ENCODE results near the gene KCTD15.

Gene KCTD15

DNA sequence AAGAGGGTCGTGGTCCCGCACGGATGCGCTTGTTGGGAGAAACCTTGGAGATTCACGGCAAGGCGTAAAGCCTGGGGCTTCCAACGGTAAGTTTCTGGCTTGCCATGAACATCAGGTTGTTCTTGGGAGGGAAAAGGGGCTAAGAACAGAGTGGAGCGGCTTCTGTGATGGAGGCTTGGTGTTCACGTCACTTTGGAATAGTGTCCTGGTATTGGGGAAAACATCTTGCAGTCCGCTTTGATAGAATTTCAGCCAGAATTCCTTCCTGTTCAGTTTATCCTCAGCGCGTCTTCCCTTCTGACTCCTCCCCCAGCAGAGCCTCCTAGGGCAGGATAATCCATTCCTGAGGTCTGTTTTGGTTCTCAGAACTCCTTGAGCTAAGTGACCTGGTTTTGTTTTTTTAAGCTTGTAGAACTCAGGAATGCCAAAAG lies 2.0 kb downstream of the KCTD15 start:
- DNase-seq = no peak

DNA sequence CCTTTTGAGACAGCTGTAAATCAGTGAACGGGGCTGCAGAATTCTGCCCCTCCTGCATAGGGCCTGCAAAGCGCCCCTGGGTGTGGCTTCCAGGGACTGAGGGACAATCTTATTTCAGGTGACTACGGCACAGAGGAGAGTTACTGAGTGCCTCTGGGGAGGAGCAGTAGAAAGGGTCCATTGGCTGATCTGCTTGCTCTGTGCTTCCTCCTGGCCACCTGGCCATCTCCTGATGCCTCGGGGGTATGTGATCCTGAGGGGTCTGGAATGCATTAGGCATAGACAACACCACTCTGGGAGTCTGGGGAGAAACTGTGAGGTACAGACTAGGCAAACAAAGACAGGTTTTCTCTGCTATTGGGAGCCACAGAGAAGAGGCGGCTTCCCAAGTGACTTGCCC lies 2.8 kb downstream of the KCTD15 start:
- no peak for DNase-seq

DNA sequence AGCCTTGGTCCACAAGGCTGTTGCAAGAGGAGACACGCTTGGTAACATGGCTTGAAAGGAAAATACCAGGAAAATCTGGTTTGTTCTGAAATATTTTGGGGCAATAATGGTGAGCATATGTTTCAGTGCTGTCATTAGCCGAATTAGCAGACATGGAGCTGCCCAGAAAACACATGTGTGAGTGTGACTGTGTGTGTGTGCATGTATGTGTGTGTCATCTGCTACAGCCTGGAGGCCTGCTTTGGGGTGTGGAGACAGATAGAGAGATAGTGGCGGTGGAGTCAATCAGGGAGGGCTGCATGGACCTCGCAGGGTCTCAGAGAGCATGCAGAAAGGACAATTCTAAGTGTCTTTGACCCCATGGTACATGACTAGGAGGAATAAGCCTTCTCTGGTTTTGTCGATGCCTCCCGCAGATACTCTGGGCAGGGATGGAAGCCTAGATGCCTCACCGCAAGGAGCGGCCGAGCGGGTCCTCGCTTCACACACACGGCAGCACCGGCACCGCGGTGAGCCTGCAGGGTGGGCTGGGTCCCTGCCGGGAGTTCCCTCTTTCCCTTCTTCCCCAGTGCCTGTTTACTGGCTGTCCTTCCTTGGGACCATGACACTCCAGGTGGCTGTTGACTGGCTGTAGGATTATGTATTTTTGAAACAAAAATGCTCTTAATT lies 3.5 kb downstream of the KCTD15 start:
- DNase-seq = no peak

DNA sequence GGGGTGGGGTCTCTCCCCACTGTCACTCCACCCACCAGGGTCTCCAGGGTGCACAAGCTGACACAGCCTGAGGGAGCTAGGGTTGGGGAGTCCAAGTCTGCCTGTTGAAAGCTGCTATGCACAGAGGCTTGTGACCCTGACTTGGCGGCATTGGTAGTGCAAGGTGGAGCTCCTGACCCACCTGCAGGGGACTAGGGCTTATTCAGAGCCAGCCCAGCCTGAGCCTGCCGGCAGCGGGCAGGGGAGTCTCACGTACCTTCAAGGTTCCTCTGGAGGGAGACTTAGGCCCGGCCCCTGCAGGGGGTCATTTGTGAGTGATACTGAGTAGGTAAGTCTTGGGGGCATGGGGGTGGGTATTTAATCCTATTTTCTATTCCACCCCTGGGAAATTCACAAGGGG lies 4.7 kb downstream of the KCTD15 start:
- DNase-seq = no peak

DNA sequence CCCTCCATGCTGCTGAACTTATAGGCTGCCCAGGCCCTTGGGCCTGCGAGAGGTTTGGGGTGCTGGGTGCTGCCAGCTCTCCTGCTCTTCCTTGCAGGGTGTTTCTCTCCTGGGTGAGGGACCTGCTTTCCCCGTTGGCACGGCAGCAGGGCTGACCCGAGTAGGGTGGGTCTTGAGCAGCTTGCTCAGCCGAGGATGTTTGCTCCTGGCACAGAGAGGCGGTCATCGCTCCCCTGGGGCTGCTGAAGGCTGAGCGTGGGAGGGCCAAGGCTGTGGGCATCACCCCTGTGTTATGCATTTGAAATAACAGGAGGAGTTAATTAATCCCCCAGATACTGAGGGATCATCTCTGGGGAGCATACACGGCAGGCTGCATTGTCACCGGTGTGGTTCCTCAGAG lies 5.3 kb downstream of the KCTD15 start:
- no peak for DNase-seq

DNA sequence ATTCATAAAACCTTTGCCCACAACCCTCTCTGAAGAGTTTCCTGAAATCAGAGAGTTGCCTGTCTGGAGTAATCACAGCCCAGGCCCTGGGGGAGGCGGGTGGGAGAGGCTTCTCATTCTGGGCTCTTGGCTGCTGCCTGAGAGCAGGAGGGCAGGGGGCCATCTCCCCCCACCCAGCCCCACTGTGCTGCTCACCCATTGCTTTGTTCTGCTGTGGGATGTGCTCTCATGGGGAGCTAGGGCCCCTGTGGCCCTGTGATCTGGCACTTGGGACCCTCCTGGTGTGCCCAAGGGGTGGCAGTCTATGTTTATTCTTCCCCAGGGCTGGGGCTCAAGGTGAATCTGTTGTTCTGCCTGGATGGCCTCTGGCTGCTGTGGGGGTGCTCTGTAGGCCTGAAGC lies 6.1 kb downstream of the KCTD15 start:
- DNase-seq = no peak

DNA sequence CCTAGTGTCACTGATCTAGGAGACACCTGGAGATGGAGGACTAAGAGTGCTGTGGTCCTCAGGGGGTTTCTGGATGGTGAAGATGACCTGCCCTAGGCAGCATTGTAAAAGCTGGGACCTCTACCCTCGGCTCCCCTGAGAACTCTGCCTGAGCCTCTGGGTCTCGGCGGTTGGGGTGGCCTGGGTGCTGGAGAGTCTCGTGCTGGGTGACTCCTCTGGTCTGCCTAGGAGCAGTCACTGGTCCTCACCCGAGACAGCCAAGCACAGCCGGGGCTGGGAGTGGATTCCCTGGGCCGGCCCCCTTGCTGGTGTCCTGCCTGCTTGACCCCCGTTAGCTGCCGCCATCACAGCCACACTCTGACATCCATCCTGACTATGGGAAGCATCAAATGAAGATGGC lies 6.7 kb downstream of the KCTD15 start:
- DNase-seq = no peak

DNA sequence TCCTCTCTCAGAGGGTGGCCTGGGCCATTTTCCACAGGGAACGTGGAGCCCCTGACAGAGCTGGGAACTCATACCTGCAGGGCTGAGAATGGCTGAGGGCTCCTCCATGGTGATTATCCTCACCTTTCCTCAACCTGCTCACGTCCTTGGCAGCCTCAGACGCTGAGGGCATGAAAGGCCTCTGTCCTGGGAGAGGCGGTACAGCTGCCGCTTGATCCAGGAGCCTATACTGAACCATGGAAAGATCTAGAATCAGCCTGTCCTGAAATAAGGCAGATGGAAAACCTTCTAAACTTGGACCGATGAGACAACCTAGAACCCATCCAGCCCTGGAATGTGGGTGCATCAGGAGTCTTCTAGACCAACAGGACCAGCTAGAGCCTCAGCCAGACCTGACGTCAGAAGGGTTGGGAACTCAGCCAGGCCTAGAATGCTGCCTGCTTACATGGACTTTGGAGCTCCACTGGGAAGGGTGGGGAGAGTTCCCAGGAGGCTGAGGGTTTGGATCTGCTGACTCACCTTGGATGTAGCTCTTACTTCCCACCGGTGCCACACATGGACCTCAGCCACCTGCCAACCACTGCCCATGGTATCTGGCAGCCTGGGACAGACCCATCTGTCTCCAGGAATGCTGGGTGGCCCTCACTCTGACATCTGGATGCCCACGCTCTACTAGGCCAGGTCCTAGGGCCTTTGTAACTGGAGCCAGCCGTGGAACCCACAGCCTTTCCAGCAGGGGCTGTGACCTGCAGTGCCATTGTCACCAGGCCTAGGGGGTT lies 7.5 kb downstream of the KCTD15 start:
- DNase-seq = no peak

DNA sequence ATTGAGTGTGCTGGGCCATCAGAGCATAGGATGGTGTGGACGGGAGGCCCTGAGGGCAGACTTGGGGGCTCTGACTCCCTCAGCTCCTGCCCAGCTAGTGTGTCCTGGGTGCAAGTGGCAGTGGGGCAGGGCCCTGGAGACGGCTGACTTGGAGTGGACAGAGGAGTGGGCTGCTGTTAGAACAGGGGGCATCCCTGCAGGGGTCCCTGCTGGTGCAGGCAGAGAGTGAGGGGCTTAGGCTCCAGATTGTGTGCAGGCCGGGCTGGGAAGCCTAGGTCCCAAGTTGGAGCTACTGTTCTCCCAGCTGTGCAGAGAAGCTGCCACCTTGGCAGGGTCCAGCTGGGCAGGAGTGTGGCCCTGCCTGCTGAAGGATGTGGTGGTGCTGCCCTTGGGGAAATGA lies 8.6 kb downstream of the KCTD15 start:
- no peak for DNase-seq

DNA sequence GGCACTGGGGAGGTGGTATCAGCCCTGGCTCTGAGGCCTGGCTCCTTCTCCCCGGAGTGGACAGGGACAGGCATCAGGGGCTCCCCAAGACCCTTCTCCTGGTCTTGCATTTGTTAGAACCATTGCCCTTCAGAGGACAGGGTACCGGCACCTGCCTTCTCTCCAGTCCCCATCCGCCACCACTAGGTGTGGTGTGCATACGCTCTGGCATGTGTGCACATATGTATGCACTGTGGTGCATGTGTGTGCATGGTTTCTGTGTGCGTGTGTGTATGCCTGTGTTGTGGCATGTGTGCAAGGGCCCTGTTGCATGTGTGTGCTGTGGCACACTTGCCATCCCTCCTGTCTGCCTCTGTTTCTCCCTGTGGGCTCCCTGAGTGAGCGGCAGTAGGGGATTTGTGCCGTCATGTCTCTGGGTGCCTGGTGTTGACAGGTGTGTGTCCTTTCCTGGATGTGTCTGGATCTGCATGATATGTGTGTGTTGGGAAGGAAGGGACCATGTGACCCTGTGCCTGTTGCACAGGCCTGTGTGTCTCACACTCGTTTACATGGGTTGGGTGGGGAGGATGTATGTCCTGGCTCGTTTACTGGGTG lies 9.3 kb downstream of the KCTD15 start:
- no peak for DNase-seq

DNA sequence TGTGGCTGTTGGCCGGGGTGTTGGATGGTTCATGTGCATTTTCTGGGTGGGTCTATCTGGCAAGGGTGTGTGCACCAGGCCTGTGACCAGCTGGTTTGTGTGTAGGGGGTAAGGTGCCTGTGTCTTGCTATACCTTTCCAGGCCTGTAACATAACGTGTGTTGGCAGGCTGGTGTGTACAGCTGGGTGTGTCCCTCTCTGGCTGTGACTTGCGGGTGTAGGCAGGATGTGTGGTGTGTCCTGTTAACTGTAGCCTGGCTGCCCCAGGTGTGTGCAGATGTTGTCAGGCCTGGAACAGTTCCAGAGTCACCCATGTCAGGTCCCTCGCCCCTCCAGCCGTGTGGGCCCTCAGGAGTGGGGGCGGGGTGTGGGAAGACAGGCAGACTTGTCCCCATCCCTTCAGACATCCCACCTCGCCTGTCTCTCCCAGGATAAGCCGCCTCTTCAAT lies 9.8 kb downstream of the KCTD15 start:
- DNase-seq = no peak

DNA sequence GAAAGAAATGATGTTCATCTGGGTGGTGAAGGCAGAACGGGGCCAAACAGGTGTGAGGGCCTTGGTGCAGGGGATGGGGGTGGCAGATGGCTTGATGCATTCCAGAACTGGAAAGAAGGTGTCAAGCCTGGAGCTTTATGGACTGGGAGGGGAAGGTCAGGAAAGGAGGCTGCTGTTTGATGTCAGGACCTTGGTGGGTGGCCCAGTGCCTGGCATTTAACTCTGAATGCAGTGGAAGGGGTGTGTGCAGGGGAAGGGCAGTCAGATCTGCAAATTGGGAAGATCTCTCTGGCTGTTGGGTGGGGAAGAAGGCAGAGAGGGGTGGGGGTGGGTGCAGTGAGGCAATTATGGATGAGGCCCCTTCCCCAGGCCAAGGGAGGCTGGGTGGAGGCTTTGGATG lies 11.7 kb downstream of the KCTD15 start:
- DNase-seq = no peak

DNA sequence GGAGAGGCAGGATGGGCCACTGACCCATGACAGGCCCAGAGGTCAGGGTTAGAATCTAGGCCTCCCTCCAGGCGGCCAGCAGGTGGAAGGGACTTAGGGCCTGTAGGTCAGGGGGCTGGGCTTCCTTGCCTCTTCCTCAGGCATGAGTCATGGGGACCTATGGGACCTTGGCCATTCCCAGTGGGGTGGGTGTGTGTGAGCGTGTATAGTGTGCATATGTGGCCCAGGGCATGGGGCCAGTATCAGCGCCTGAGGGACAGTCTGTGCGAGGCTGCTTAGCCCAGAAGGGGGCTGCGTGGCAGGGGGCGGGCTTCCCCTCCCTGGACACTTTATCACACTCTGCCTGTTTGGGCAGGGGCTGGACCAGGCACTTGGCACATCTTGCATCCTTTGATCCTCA lies 13.3 kb downstream of the KCTD15 start:
- no peak for DNase-seq

DNA sequence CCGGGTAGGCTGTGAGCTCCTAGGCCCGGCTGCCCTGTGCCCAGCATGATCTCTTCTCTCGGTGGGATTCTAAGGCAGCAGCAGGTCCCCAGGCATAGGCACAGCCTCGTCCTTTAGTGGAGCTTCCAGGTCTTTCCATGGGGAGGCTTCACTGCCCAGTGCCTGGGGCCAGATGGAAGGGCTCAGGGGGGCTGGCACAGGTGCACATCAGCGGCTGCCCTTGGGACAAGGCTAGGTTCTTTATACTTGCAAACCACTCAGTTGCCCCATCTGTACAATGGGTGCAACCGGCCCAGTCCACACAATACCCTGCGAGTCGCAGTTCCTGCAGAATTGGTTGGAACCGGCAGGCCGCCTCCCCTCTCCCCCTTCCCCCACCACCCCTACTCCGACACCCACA lies 14.2 kb downstream of the KCTD15 start:
- DNase-seq = no peak

DNA sequence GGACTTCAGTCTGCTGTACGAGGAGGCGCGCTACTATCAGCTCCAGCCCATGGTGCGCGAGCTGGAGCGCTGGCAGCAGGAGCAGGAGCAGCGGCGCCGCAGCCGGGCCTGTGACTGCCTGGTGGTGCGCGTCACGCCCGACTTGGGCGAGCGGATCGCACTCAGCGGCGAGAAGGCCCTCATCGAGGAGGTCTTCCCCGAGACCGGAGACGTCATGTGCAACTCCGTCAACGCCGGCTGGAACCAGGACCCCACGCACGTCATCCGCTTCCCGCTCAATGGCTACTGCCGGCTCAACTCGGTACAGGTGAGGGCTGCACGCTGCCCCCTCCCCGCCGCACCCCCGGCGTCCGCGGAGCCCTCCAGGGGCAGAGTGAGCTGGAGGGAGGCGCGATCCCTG lies 14.6 kb downstream of the KCTD15 start:
- no peak for DNase-seq

DNA sequence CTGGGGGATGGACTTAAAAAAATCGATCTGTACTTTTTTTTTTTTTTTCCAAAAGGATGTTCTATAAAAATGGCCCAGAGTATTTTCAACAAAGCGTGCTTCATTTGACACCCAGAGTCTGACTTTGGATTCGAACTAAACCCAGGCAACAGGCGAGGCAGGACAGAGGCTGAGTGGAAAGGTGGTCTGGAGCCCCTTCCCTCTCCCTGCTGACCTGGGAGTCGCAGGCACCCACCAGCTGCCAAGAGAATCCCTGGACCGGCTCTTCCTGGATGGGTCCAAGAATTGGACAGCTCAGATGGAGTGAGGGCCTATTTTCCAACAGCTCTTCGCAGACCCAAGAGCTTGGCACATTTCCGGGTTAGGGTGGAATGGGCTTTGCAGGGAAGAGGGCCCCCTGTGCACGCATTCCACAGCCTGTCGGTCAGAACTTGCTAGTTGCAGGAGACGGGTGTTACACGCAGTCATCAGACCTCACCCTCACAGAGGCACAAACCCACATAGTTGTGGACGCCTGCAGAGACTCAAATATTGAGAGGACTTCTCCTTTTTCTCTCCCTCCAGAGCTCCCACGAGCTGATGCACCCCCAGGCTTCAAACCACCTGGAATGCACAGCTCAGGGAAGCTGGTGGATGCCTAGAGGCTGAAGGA lies 15.2 kb downstream of the KCTD15 start:
- no peak for DNase-seq

DNA sequence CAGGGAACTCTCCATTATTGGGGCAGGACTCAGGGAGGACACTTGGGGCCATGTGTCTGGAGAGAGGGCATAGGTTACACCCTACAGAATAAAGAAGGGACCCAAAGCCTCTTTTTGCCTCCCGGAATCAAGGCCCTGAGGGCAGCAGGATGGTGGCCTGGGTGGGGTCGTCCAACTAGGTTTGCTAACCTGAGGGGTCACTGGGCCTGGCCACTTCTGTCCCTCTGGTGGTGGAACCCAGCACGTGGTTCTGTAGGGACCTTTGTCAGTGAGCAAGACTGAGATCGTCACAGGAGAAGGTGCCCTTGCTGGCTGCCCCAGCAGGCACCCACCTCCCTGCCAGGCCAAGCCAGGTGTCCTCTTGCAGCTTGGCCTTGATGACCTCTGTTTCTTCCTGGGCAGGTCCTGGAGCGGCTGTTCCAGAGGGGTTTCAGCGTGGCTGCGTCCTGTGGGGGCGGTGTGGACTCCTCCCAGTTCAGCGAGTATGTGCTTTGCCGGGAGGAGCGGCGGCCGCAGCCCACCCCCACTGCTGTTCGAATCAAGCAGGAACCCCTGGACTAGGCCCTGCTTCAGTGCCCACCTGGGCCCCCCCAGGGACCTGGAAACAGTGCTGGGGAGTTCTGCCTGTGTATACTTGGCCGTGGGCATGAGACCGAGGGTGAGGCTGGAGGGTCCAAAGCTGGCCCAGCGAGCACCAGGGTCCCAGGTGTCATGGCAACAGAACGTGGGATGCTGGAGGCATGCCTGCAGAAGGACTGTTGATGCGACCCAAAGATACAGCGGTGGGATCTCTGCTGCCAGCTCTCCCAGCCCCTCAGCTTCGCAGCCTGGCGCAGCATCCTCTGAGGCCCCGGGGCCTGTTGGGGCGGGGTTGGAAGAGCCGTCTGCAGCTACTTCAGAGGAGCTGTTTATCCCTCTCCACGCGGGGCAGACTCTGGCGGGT lies 16.0 kb downstream of the KCTD15 start:
- DNase-seq = no peak

DNA sequence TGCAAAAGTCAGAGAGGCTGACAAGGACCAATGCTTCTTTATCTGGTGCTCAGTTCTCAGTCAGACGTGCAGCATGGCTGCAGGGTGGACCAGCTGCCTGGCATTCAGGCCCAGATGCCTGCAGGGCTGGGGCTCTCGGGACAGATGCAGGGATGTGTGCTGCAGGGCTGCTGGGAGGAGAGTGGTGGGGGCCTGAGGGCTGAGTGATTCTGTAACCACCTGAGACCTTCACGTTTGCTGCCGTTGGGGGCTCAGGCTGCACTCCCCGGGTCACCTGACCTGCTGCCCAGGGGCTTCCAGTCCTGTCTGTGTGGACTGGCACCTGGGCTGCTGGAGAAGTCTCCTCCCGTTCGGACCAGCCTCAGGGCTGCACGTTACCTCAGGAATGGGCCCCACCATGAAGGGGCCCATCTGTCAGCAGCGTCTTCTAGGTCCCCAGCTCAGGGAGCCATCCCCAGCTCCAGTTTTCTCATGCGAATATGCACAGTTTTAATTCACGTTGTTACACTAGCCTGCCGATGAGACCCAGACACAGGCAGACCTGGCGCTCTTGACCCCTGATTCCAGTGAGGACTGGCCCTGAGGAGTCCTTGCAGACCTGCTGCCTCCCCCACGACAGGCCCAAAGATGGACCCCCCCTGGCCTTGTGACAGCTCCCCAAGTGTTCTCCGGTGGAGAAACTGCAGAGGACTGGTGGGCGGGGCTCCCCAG lies 16.9 kb downstream of the KCTD15 start:
- no peak for DNase-seq

DNA sequence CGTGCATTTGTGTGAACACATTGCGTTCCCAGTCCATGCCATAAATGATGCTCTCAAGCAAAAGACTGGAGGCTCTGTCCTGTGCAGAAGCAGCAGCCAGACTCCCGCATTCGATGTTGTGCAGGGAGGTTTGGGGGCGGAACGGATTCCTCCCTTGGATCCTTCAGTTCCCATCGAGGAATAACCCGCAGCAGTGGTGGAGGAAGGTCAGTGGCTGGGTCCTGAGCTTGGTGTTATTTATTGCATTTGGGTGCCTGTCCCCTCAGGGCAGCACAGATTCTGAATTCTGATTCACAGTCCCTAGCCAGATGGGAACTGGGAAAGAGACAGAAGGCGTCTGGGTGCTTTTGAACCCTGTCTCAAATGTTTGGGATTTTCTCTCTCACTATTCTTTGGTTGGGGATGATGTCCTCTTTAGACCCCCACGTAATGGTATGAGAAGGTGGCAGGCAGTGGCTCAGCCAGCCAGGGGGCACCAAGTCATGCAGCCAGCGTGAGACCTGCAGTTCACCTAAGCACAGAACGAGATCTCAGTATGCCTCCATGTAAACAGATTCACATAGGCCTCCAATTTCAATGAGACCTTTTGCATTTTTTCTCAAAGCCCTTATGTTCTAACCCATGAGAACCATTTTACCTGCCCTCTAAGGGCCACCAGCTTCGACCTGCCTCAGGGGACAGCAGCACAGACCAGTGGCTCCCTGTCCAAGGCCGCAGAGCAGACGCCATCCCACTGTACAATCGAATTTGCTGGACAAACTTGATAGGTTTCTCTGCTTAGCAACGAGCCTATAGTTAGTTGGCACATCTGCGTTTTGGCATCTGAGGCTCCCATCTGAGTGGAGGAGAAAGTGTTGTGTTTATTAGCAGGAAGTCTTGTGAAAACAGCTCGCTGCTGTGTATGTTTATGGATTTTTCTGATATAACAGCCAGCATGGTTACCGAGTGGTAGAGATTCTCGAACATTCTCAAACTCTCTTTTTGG lies 17.8 kb downstream of the KCTD15 start:
- DNase-seq = no peak

Data from NCI-H1694 (cell line).